Activated B cell treated with CpG ODN at 0.5 μM for 24 hours (primary cell): ENCODE data around the gene LGR6. TPM values are rescaled to one million over a fixed set of nuclear protein-coding genes. Genes with fewer than 3 reads are reported as not detected.

Source experiments
- ATAC-seq: fragments of 200-7000 bp; cut with Tn5 transposase; one replicate; pipeline ENCODE4 v1.10.0; 2021; ENCODE audit warnings: low read depth, mild to moderate bottlenecking, moderate library complexity
- CTCF ChIA-PET: fragments of 350-600 bp; sonication (Branson Sonifier 250); formaldehyde crosslinking; loops from one replicate; lab custom pipeline; 2021; ENCODE audit warnings: antibody characterized with exemption; lab: Charles Lee
- POLR2A ChIA-PET: fragments of 350-600 bp; sonication (Branson Sonifier 250); formaldehyde crosslinking; loops from one replicate; lab custom pipeline; 2021; ENCODE audit warnings: antibody characterized with exemption; lab: Charles Lee
- DNase-seq: peaks from one replicate; pipeline ENCODE4 v3.0.0; 2022
- H3K27ac Mint-ChIP-seq: one replicate; pipeline ENCODE4 v1.8.0; 2020; ENCODE audit warnings: mixed read lengths
- H3K27me3 Mint-ChIP-seq: one replicate; pipeline ENCODE4 v1.8.0; 2021; ENCODE audit warnings: mixed read lengths
- H3K36me3 Mint-ChIP-seq: one replicate; pipeline ENCODE4 v1.8.0; 2021; ENCODE audit warnings: low read depth, mixed read lengths
- H3K4me1 Mint-ChIP-seq: one replicate; pipeline ENCODE4 v1.8.0; 2021; ENCODE audit warnings: mixed read lengths
- H3K4me3 Mint-ChIP-seq: one replicate; pipeline ENCODE4 v1.8.0; 2020; ENCODE audit warnings: mild to moderate bottlenecking, mixed read lengths
- H3K9me3 Mint-ChIP-seq: one replicate; pipeline ENCODE4 v1.8.0; 2020; ENCODE audit warnings: mixed read lengths
- CTCF ChIP-seq: fragments of 200-600 bp; IDR thresholded peaks from one replicate; pipeline ENCODE4 v1.8.0; 2022; ENCODE audit warnings: antibody characterized with exemption, mild to moderate bottlenecking
- intact Hi-C: fragments of 100-400 bp; cut with micrococcal nuclease; formaldehyde crosslinking; loops from one replicate; pipeline ENCODE4 v1.15.1; 2024
- total RNA-seq: library from RNA; stranded (reverse); gene quantifications from 2 replicates; pipeline ENCODE4 v1.2.3, GENCODE V29; 2022

LGR6 gene
- total RNA-seq, 1 donor from 2014 or later: not detected

GRCh38 chr1:202146993-202147392, 46.6 kb upstream of the LGR6 start:
- ATAC-seq: no peak
- ChIA-PET POLR2A (interaction anchor here (0.5 to 1.2 kb wide), 2 partner anchors 9 to 183 kb away, joined by 3 to 12 read pairs; no protein-coding TSS in a partner anchor), CTCF (interaction anchor here (1.3 to 2.3 kb wide), 2 partner anchors 14 to 46 kb away, joined by 4 to 6 read pairs; partner anchors contain the start of genes LGR6 and PTPN7)
- Mint-ChIP-seq H3K27me3 (no peaks in the 10 kb centered on the region), H3K27ac (no peak overlapping the region), H3K4me3 (no peak overlapping the region), H3K36me3 (peaks cover 34% of the 10 kb centered on the region), H3K4me1 (peaks cover 36% of the 10 kb centered on the region), H3K9me3 (no peaks in the 10 kb centered on the region)
- no peak for DNase-seq
- intact Hi-C loops: loop anchor here (10.0 kb wide), 1 partner anchor 878 kb away; the partner anchor contains the start of gene PPFIA4
- no peak for TF ChIP-seq CTCF

GRCh38 chr1:202148391-202148790, 45.2 kb upstream of the LGR6 start:
- ATAC-seq: no peak
- H3K27me3 Mint-ChIP-seq: no peaks in the 10 kb centered on the region
- peaks cover 22% of the 10 kb centered on the region for H3K4me1 Mint-ChIP-seq
- ChIA-PET POLR2A (interaction anchor here (1.3 kb wide), 1 partner anchor 12 kb away, joined by 3 read pairs; the partner anchor contains the start of gene PTPN7), CTCF (no interaction called here)
- DNase-seq: no peak
- TF ChIP-seq CTCF: no peak
- no peak overlapping the region for H3K4me3 Mint-ChIP-seq
- H3K9me3 Mint-ChIP-seq: no peaks in the 10 kb centered on the region
- H3K27ac Mint-ChIP-seq: no peak overlapping the region
- H3K36me3 Mint-ChIP-seq: peaks cover 45% of the 10 kb centered on the region
- intact Hi-C loops: loop anchor here (10.0 kb wide), 1 partner anchor 876 kb away; the partner anchor contains the start of gene PPFIA4

GRCh38 chr1:202149566-202149965, 44.0 kb upstream of the LGR6 start:
- POLR2A ChIA-PET: interaction anchor here (0.7 to 1.3 kb wide), 2 partner anchors 11 to 1516 kb away, joined by 3 to 8 read pairs; partner anchors contain the start of gene PTPN7
- CTCF ChIA-PET: no interaction called here
- intact Hi-C loops: loop anchor here (10.0 kb wide), 1 partner anchor 875 kb away; the partner anchor contains the start of gene PPFIA4
- peaks cover 20% of the 10 kb centered on the region for H3K4me1 Mint-ChIP-seq
- peaks cover 47% of the 10 kb centered on the region for H3K36me3 Mint-ChIP-seq
- no peak for ATAC-seq
- no peak for TF ChIP-seq CTCF
- H3K4me3 Mint-ChIP-seq: no peak overlapping the region
- no peak for DNase-seq
- no peaks in the 10 kb centered on the region for H3K27me3 Mint-ChIP-seq
- no peak overlapping the region for H3K27ac Mint-ChIP-seq
- H3K9me3 Mint-ChIP-seq: no peaks in the 10 kb centered on the region

GRCh38 chr1:202150187-202150586, 43.4 kb upstream of the LGR6 start:
- DNase-seq (no peak), ATAC-seq (no peak)
- intact Hi-C loops: no loop called here
- POLR2A ChIA-PET: no interaction called here
- peaks cover 23% of the 10 kb centered on the region for H3K4me1 Mint-ChIP-seq
- no peak overlapping the region for H3K27ac Mint-ChIP-seq
- no peak overlapping the region for H3K4me3 Mint-ChIP-seq
- TF ChIP-seq CTCF: no peak
- peaks cover 54% of the 10 kb centered on the region for H3K36me3 Mint-ChIP-seq
- no peaks in the 10 kb centered on the region for H3K27me3 Mint-ChIP-seq
- CTCF ChIA-PET: no interaction called here
- H3K9me3 Mint-ChIP-seq: no peaks in the 10 kb centered on the region

- H3K27me3 Mint-ChIP-seq: no peaks in the 10 kb centered on the region
- H3K4me3 Mint-ChIP-seq: no peak overlapping the region
- H3K36me3 Mint-ChIP-seq: peaks cover 57% of the 10 kb centered on the region
- no peak for TF ChIP-seq CTCF
- CTCF ChIA-PET: interaction anchor here (1.6 kb wide), 1 partner anchor 10 kb away, joined by 4 read pairs; the partner anchor contains the start of gene PTPN7
- intact Hi-C loops: no loop called here
- POLR2A ChIA-PET: interaction anchor here (0.6 kb wide), 1 partner anchor 382 kb away, joined by 4 read pairs; no protein-coding TSS in a partner anchor
- DNase-seq (no peak), ATAC-seq (no peak)
- no peak overlapping the region for H3K27ac Mint-ChIP-seq
- H3K9me3 Mint-ChIP-seq: no peaks in the 10 kb centered on the region
- H3K4me1 Mint-ChIP-seq: peaks cover 22% of the 10 kb centered on the region
Observed at GRCh38 chr1:202150602-202151001, 43.0 kb upstream of the LGR6 start.
